PC-9 (cell line): ENCODE results near the gene PLPPR1. TPM values are rescaled to one million over a fixed set of nuclear protein-coding genes. Genes with fewer than 3 reads are reported as not detected.

Experiments
- BruUV-seq: library from RNA; stranded (reverse); fragments of 400-500 nt; replicated peaks from 2 replicates; lab custom pipeline; 2021; lab: Mats Ljungman, UMichigan
- CTCF ChIA-PET: fragments of 300-600 bp; sonication (Branson Sonifier 250); formaldehyde crosslinking; loops from one replicate; lab custom pipeline; 2022; ENCODE audit warnings: antibody characterized with exemption; lab: Charles Lee
- POLR2A ChIA-PET: fragments of 300-600 bp; sonication (Branson Sonifier 250); formaldehyde crosslinking; loops from one replicate; lab custom pipeline; 2022; ENCODE audit warnings: antibody characterized with exemption; ENCODE audit not compliant: unreplicated experiment; lab: Charles Lee
- DNase-seq, 2 experiments: peaks; one replicate each; pipeline versions ENCODE4 v3.0.0 to v3.0.0-alpha.2; 2015 to 2022; ENCODE audit warnings: mixed read lengths in 1 of 2
- H2AFZ ChIP-seq: fragments of 200-600 bp; sonication (generic); 2 replicates; pipeline ENCODE4 v1.8.1; 2017; ENCODE audit warnings: antibody characterized with exemption
- H3F3A ChIP-seq: fragments of 200-600 bp; sonication (generic); 2 replicates; pipeline ENCODE4 v1.8.1; 2017; ENCODE audit warnings: antibody characterized with exemption, mild to moderate bottlenecking, low read depth; ENCODE audit not compliant: insufficient read depth
- H3K27ac ChIP-seq: fragments of 200-600 bp; sonication (generic); 2 replicates; pipeline ENCODE4 v1.6.1; 2016; ENCODE audit warnings: mixed run types
- H3K27me3 ChIP-seq: fragments of 200-600 bp; sonication (generic); 2 replicates; pipeline ENCODE4 v1.6.1; 2016; ENCODE audit warnings: low read depth, mixed run types; ENCODE audit not compliant: insufficient read depth
- H3K36me3 ChIP-seq: fragments of 200-600 bp; sonication (generic); 2 replicates; pipeline ENCODE4 v1.6.1; 2016; ENCODE audit warnings: low read depth, mixed run types
- H3K4me1 ChIP-seq: fragments of 200-600 bp; sonication (generic); replicated peaks from 2 replicates; pipeline ENCODE4 v1.6.1; 2016; ENCODE audit warnings: mixed run types; ENCODE audit not compliant: insufficient read depth
- H3K4me2 ChIP-seq: fragments of 200-600 bp; sonication (generic); 2 replicates; pipeline ENCODE4 v1.6.1; 2017; ENCODE audit warnings: mixed run types
- H3K4me3 ChIP-seq: fragments of 200-600 bp; sonication (generic); 2 replicates; pipeline ENCODE4 v1.6.1; 2016; ENCODE audit warnings: mixed run types
- H3K79me2 ChIP-seq: fragments of 200-600 bp; sonication (generic); 2 replicates; pipeline ENCODE4 v1.6.1; 2017; ENCODE audit warnings: low read depth, mixed run types
- H3K9me2 ChIP-seq: fragments of 200-600 bp; sonication (generic); 2 replicates; pipeline ENCODE4 v1.8.1; 2017; ENCODE audit warnings: mild to moderate bottlenecking; ENCODE audit not compliant: insufficient read depth
- H3K9me3 ChIP-seq: fragments of 200-600 bp; sonication (generic); 2 replicates; pipeline ENCODE4 v1.8.1; 2016; ENCODE audit warnings: low read depth; ENCODE audit not compliant: insufficient read depth
- H4K20me1 ChIP-seq: fragments of 200-600 bp; sonication (generic); 2 replicates; pipeline ENCODE4 v1.8.1; 2017; ENCODE audit not compliant: insufficient read depth
- EZH2 ChIP-seq: fragments of 200-600 bp; sonication (generic); IDR thresholded peaks from 2 replicates; pipeline ENCODE4 v1.8.0; 2017; ENCODE audit warnings: antibody characterized with exemption, low read depth
- intact Hi-C: fragments of 100-400 bp; cut with micrococcal nuclease; formaldehyde crosslinking; loops from one replicate; pipeline ENCODE4 v1.10.0; 2022; ENCODE audit not compliant: unreplicated experiment
- total RNA-seq: library from RNA; stranded (reverse); gene quantifications from 2 replicates; pipeline ENCODE4 v1.2.3, GENCODE V29; 2021
- TF ChIP-seq, protein P1 (sequence below): fragments of 200-600 bp; sonication (generic); conservative IDR thresholded peaks from 2 replicates; pipeline ENCODE4 v1.6.1; 2017; ENCODE audit warnings: mixed run types, antibody characterized with exemption, mild to moderate bottlenecking, moderate library complexity

The PLPPR1 gene
- total RNA-seq, 1 experiment from 2014 or later = not detected

DNA sequence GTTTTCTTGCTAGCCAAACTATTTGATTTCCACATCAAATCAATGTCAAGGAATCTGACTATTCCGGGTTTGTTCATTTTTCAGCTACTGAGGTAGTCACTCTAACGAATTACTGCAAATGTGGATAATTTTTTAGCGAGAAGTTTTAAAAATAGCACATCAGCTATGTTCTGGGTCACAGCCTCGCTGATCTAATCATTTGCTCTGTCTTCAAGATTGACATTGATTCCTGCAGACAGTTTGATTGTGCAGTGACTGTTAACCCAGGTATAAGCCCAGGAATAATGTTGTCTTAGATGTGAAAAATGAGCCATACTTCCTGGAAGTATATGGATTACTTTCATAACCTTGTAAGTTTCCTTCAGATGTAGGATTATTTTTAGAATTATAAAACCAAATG is 181.1 kb downstream of the PLPPR1 start:
- ChIA-PET CTCF (no interaction called here), POLR2A (no interaction called here)
- no peaks in the 10 kb centered on the region for H3K4me1 ChIP-seq
- no peak overlapping the region for H3K4me2 ChIP-seq
- H3F3A ChIP-seq = no peaks in the 10 kb centered on the region
- no peak overlapping the region for H3K27ac ChIP-seq
- no peaks in the 10 kb centered on the region for H3K79me2 ChIP-seq
- no peaks in the 10 kb centered on the region for H3K36me3 ChIP-seq
- no peak for TF ChIP-seq EZH2
- TF ChIP-seq, protein P1, sequence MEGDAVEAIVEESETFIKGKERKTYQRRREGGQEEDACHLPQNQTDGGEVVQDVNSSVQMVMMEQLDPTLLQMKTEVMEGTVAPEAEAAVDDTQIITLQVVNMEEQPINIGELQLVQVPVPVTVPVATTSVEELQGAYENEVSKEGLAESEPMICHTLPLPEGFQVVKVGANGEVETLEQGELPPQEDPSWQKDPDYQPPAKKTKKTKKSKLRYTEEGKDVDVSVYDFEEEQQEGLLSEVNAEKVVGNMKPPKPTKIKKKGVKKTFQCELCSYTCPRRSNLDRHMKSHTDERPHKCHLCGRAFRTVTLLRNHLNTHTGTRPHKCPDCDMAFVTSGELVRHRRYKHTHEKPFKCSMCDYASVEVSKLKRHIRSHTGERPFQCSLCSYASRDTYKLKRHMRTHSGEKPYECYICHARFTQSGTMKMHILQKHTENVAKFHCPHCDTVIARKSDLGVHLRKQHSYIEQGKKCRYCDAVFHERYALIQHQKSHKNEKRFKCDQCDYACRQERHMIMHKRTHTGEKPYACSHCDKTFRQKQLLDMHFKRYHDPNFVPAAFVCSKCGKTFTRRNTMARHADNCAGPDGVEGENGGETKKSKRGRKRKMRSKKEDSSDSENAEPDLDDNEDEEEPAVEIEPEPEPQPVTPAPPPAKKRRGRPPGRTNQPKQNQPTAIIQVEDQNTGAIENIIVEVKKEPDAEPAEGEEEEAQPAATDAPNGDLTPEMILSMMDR = no peak
- no TSS peak for BruUV-seq
- H2AFZ ChIP-seq = no peak overlapping the region
- no peak for DNase-seq
- H3K4me3 ChIP-seq = no peak overlapping the region
- intact Hi-C loops = no loop called here
- no peaks in the 10 kb centered on the region for H3K9me2 ChIP-seq
- H3K27me3 ChIP-seq = no peaks in the 10 kb centered on the region
- H4K20me1 ChIP-seq = no peaks in the 10 kb centered on the region
- H3K9me3 ChIP-seq = no peaks in the 10 kb centered on the region

DNA sequence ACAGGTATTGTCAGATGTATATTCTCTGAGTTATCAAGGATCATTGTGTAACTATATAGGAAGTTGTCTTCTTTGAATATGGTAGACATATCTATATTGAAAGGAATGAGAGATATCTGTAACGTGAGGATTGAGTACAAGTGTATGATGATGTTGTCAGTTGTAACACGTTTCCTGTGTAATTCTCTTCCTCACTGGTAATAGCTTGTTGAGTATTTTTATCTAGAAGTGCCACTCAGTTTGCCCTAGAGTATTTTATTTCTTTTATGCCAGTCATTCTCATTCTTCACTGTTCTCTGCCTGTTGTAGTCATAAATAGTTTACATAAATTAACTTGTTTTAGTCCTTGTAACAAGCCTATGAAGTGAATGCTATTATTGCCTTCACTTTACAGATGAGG is 184.1 kb downstream of the PLPPR1 start:
- intact Hi-C loops = no loop called here
- no peaks in the 10 kb centered on the region for H3K36me3 ChIP-seq
- no peaks in the 10 kb centered on the region for H3K4me1 ChIP-seq
- H3K9me3 ChIP-seq = no peaks in the 10 kb centered on the region
- no peaks in the 10 kb centered on the region for H3F3A ChIP-seq
- ChIA-PET CTCF (no interaction called here), POLR2A (no interaction called here)
- no TSS peak for BruUV-seq
- no peak overlapping the region for H2AFZ ChIP-seq
- no peaks in the 10 kb centered on the region for H3K9me2 ChIP-seq
- TF ChIP-seq, protein P1 = no peak
- TF ChIP-seq EZH2 = no peak
- H3K27me3 ChIP-seq = no peaks in the 10 kb centered on the region
- no peak overlapping the region for H3K27ac ChIP-seq
- no peaks in the 10 kb centered on the region for H3K79me2 ChIP-seq
- DNase-seq = no peak
- no peak overlapping the region for H3K4me2 ChIP-seq
- no peaks in the 10 kb centered on the region for H4K20me1 ChIP-seq
- H3K4me3 ChIP-seq = no peak overlapping the region

DNA sequence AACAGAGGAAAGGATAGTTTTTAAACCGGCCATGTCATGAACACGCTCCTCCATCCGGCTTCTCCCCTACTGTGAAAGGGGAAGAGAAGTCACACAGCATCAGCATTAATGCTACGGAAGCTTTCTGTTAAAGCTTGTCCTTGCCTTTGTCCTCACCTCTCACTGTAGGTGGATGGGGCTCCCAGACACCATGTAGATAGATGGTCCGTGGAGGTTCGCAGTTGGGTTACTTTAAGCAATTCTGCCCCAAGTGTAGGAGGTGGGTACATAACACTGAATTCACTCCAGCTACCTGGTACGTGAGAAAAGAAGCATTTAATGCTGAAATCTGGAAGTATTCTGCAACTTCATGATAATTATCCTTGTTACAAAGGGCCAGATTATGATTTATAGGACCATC is 190.5 kb downstream of the PLPPR1 start:
- Histone ChIP-seq H3K4me3 (no peak overlapping the region), H3K4me1 (no peaks in the 10 kb centered on the region), H3K27me3 (no peaks in the 10 kb centered on the region), H3K9me2 (no peaks in the 10 kb centered on the region), H4K20me1 (no peaks in the 10 kb centered on the region), H3K4me2 (no peak overlapping the region), H3K79me2 (no peaks in the 10 kb centered on the region), H2AFZ (no peak overlapping the region), H3K9me3 (no peaks in the 10 kb centered on the region), H3K36me3 (no peaks in the 10 kb centered on the region), H3K27ac (no peak overlapping the region), H3F3A (no peaks in the 10 kb centered on the region)
- DNase-seq = no peak
- CTCF ChIA-PET = no interaction called here
- POLR2A ChIA-PET = no interaction called here
- no TSS peak for BruUV-seq
- intact Hi-C loops = no loop called here
- TF ChIP-seq, protein P1 = no peak
- TF ChIP-seq EZH2 = no peak
